Choroid plexus epithelial cell (primary cell): ENCODE measurements around the gene EFCAB11.

Source experiments
- DNase-seq: peaks from one replicate; pipeline ENCODE4 v3.0.0-alpha.2; 2010; ENCODE audit warnings: low read depth
- H3K4me3 ChIP-seq: 2 replicates; pipeline ENCODE4 v1.5.1; 2011; ENCODE audit warnings: low read depth, mild to moderate bottlenecking, control low read depth, low read length, moderate library complexity
- TF ChIP-seq, protein P1 (sequence below): conservative IDR thresholded peaks from 2 replicates; pipeline ENCODE4 v1.5.1; 2011; ENCODE audit warnings: low read depth, mild to moderate bottlenecking, control low read depth, inconsistent platforms, low read length, moderate library complexity

Gene EFCAB11

DNA sequence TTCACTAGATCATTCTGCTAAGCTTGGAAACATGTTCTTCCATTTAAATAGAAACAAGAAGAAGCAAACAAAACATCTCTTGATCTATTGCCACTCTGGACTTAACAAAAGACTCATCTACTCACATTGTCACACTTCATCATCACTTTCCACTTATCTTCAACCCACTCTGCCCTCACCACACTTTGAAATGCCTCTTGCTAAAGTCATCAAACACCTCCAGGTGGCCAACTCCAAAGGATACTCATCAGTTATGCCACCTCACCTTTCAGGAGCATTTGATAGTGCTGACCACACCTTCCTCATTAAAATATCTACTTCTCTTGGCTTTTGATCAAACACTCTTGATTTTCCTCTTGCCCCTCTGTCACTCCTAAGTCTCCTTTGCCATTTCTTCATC, 7.2 kb downstream of the EFCAB11 start:
- TF ChIP-seq, protein P1, sequence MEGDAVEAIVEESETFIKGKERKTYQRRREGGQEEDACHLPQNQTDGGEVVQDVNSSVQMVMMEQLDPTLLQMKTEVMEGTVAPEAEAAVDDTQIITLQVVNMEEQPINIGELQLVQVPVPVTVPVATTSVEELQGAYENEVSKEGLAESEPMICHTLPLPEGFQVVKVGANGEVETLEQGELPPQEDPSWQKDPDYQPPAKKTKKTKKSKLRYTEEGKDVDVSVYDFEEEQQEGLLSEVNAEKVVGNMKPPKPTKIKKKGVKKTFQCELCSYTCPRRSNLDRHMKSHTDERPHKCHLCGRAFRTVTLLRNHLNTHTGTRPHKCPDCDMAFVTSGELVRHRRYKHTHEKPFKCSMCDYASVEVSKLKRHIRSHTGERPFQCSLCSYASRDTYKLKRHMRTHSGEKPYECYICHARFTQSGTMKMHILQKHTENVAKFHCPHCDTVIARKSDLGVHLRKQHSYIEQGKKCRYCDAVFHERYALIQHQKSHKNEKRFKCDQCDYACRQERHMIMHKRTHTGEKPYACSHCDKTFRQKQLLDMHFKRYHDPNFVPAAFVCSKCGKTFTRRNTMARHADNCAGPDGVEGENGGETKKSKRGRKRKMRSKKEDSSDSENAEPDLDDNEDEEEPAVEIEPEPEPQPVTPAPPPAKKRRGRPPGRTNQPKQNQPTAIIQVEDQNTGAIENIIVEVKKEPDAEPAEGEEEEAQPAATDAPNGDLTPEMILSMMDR: no peak
- DNase-seq: no peak
- no peak overlapping the region for H3K4me3 ChIP-seq

DNA sequence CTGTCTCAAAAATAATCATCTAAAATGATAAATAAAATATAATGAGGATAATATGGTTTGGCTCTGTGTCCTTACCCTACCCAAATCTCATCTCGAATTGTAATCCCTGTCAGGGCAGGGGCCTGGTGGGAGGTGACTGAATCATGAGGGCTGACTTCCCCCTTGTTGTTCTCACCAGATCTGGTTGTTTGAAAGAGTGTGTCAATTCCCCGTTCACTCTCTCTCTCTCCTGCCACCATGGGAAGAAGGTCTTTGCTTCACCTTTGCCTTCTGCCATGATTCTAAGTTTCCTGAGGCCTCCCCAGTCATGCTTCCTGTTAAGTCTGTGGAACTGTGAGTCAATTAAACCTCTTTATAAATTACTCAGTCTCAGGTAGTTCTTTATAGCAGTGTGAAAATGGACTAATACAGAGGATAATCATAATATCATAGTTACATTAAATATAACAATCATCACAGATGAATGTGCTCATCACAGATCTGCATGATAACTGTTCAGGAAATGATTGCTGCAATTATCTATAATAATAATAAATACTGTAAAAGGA, 12.6 kb downstream of the EFCAB11 start:
- TF ChIP-seq, protein P1: no peak
- no peak overlapping the region for H3K4me3 ChIP-seq
- no peak for DNase-seq

DNA sequence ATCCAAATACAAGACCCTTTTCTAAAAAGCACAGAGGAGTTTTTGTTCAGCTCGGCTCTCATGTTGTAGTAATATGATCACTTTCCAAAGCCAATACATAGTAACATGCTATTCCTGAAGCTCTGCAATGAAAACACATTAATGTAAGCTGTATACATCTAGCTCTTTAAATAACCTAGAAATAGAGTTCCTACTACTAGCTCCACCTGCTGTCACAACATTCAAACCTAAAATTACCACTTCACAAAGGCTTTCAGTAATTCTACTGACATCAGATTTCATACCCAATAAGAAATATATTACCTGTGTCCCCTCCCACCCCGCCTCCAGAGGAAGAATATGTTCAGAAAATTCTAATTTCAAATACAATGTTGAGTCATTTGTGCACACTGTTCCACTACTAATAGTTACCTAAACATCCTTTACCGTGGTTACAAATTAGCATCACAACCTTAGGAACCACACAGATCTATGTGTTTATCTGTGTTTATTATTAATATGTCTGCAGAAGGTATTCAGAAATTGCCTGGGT, 17.8 kb downstream of the EFCAB11 start:
- DNase-seq: peak; percentile 43
- TF ChIP-seq, protein P1: peak; percentile 35

DNA sequence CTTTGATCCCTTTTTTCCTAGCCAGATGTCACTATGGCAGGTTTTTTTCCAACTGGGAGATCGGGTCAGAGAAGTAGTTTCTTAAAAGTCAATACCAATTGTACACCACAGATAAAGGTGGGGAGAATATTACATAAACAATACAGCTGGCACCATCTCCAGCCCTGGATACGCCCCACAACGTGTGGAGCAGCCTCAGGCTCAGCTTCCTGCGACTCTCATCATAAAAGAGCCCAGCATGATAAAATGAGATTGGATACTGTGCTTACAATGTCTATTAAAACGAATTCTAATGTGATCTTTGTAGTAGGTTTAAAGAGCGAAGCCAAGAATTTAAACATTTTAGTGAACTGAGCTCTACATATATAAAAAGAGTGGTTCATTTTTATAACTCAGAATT, 21.5 kb downstream of the EFCAB11 start:
- no peak overlapping the region for H3K4me3 ChIP-seq
- no peak for DNase-seq
- TF ChIP-seq, protein P1: no peak

More for the DNA sequence above, 17.8 kb downstream of the EFCAB11 start:
- no peak overlapping the region for H3K4me3 ChIP-seq

DNA sequence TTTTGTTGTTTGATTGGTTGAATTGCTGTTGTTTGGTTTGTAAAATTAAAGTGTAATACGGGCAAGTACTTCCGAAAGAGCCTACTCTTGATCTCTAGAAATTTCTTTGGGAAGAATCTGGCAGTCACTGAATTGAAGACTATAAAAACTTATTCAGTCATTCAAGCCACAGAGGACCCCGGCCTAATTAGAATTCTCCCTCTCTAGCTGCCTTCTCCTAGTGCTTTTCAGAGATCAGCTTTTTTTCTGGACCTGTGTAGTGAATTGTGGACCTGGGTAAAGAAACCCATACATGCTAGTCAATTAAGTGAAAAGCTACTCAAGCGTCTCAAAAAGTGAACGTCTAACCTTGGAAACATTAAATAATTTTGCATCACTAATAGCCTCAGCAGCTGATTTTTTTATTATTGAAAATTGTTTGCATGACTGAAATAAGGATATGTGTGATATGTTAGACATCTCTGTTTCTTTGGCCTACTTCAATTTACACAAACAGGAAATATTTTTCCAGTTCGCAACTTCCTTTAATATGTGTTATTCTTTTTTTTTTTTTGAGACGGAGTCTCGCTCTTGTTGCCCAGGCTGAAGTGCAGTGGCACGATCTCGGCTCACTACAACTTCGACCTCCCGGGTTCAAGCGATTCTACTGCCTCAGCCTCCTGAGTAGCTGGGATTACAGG, 27.2 kb downstream of the EFCAB11 start:
- no peak for DNase-seq
- no peak overlapping the region for H3K4me3 ChIP-seq
- TF ChIP-seq, protein P1: no peak

DNA sequence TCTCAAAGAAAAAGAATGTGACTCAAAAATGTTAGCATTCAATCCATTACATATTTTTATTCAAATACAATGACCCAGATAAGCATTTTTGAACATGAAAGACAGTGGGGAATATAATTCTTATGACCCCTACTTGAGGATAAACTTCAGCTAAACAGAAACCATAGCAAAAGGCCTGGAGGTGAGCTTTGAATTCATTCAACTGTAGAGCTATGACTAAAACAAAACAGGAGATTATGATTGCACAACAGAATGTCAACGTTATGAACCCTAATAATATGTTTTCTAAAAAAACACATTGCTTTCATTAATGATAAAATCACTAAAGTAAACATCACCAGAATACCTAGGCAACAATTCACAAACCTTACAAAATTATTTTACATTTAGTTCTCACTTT, 27.8 kb downstream of the EFCAB11 start:
- peak; percentile 82 for DNase-seq
- no peak overlapping the region for H3K4me3 ChIP-seq
- TF ChIP-seq, protein P1: no peak

DNA sequence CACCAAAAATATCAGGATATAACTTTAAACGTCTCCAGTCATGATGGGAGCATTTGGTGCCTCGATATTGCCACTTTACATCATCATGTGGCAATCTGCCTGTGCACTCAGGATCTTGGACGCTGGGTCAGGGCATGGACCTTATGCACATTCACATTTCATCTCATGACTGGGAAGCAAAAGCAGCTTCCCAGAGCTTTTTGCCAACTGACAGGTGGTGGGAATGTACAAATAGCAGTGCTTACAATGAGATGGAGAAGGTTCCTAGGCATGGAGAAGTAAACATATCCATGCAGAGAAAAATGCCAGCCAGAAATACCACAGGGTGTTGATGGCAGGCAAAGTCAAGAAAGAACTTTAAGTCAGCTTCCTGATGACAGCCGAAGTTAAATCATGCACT, 30.3 kb downstream of the EFCAB11 start:
- H3K4me3 ChIP-seq: no peak overlapping the region
- TF ChIP-seq, protein P1: no peak
- no peak for DNase-seq
